Bronchial epithelial cell (primary cell): ENCODE results near the gene MPRIP. TPM values are rescaled to one million over a fixed set of nuclear protein-coding genes. Genes with fewer than 3 reads are reported as not detected.
"Not testable (repeated sequence)": the region's sequence is repeated elsewhere in the genome, so short reads cannot be mapped to it uniquely, and the experiment has no call there.

Experiments
- DNase-seq: peaks from one replicate; pipeline ENCODE4 v3.0.0-alpha.2; 2010; ENCODE audit warnings: low read depth
- FAIRE-seq: peaks from 2 replicates; lab custom pipeline; 2011; peaks lifted over from hg19 to GRCh38; lab: Jason Lieb, UNC
- H3K27me3 ChIP-seq: 2 replicates; pipeline ENCODE4 v1.5.1; 2011; ENCODE audit warnings: low read length; ENCODE audit not compliant: control insufficient read depth, insufficient read depth
- H3K36me3 ChIP-seq: 2 replicates; pipeline ENCODE4 v1.5.1; 2011; ENCODE audit warnings: low read length; ENCODE audit not compliant: control insufficient read depth, insufficient read depth
- H3K4me3 ChIP-seq: 2 replicates; pipeline ENCODE4 v1.5.1; 2011; ENCODE audit warnings: mild to moderate bottlenecking, low read depth, low read length, control low read depth
- total RNA-seq: library from RNA; depleted of rRNA; stranded (reverse); fragments of >200 nt; gene quantifications from 2 replicates; pipeline ENCODE4 v1.2.1, GENCODE V29; 2014
- TF ChIP-seq, protein P1 (sequence below): IDR thresholded peaks from 2 replicates; pipeline ENCODE4 v1.5.1; 2011; ENCODE audit warnings: mild to moderate bottlenecking, moderate library complexity, low read length, control low read depth, inconsistent platforms; ENCODE audit not compliant: insufficient read depth, severe bottlenecking

Gene MPRIP
- total RNA-seq, 1 donor from 2014 or later = 183 TPM

DNA sequence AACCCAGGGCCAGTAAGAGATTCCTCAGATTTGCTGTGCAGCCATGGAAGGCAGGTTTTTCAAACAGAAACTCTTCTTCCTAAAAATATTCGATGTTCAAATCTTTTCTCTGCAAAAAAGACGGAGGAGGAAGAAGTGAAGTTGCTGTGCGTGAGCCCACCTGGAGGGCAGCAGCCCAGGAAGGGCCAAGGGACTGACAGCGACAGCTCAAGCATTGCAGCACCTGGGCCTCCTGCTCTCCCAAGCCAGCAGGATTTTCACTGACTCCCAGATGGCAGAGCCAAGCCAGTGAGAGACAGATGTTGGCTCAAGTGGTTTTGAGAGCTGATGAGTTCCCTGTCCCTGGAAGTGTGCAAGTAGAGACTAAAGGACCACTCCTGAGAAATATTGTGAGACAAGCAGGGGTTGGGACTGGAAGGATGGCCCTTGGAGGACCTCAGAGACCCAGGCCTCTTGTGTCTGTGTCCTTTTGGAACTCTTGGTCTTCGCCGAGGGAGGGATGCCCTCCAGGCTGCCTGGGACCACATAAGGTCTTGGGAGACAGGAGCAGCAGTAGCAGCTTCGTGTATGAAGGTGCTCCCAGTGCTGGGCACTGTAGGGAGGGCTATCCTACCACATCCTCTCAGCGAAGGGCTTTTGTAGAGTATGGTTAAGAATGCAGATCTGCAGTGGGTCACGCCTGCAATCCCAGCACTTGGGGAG lies 41.0 kb upstream of the MPRIP start:
- TF ChIP-seq, protein P1, sequence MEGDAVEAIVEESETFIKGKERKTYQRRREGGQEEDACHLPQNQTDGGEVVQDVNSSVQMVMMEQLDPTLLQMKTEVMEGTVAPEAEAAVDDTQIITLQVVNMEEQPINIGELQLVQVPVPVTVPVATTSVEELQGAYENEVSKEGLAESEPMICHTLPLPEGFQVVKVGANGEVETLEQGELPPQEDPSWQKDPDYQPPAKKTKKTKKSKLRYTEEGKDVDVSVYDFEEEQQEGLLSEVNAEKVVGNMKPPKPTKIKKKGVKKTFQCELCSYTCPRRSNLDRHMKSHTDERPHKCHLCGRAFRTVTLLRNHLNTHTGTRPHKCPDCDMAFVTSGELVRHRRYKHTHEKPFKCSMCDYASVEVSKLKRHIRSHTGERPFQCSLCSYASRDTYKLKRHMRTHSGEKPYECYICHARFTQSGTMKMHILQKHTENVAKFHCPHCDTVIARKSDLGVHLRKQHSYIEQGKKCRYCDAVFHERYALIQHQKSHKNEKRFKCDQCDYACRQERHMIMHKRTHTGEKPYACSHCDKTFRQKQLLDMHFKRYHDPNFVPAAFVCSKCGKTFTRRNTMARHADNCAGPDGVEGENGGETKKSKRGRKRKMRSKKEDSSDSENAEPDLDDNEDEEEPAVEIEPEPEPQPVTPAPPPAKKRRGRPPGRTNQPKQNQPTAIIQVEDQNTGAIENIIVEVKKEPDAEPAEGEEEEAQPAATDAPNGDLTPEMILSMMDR = no peak
- Histone ChIP-seq H3K27me3 (no peaks in the 10 kb centered on the region), H3K36me3 (no peaks in the 10 kb centered on the region), H3K4me3 (no peak overlapping the region)
- peak; percentile 23 for FAIRE-seq
- DNase-seq = no peak

DNA sequence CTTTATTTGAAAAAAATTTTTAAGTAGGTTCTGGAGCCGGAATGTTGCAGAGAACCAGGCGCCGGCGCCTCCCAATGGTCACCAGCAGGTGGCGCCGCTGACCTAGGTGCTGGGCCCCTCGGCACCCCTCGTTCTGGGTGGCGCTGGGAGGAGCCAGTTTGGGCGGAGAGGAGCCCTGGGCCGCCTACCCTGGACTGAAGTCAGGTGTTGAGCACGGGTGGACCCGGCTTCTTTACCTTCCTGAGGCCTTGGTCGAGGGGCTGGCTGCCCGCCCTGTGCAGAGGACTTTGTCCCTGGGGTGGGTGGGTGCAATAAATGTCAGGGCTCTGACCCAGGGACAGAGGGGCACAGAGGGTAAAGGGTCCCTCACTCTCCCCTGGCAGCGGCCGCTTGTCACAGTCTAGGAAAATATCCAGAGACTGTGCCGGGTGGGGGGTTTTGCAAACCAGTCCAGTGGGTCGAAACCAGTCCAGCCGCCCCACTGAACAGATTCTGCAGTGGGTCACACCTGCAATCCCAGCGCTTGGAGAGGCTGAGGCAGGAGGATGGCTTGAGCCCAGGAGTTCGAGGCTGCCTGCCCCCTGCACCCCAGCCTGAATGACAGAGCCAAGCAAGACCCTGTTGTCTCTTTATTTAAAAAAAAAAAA lies 40.3 kb upstream of the MPRIP start:
- DNase-seq (peak; percentile 37), FAIRE-seq (no peak)
- TF ChIP-seq, protein P1 = peak; percentile 95
- Histone ChIP-seq H3K27me3 (no peaks in the 10 kb centered on the region), H3K36me3 (no peaks in the 10 kb centered on the region), H3K4me3 (no peak overlapping the region)

DNA sequence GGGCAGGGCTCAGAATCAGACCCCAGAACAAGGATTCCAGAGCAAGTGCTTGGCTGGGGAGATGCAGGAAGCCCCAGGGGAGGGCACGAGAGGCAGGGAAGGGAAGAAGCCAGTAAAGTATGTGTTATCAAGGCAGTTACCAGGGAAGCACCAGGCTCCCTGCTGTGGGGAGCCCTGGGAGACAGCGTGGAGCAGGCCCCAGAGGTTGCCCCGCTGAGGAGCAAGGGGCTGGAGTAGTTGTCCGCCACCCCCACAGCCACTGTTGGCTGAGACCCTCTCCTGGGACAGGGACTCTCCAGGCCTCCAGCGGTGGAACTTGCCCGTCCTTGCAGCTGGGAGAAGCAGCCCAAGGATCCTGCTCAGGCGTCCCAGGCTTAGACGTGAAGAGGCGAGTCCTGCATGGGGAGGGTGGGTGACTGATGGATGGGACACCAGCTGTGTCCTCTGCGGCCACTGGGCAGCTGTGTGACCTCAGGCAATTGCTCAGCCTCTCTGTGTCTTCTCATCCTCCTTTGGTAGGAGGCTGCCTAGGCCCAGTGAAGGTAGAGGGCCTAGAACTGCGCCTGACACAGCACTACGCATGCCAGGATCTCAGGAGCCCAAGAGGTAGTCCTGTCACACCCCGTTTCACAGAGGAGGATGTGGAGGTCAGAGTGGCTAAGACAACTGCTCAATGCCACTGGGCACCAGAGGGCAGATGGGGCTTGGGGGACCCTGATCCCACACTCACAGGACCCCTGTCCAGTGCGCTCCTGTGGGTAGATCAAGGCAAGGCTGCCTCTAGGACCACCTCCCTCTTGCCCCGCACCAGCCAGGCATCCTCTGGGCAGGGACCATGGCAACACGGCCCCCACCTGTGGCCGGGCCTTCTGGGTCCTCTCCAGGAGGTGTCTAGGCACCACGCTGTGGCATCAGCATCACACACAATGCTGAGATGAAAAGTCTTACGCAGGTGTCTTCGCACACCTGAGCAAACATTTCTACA lies 39.2 kb upstream of the MPRIP start:
- FAIRE-seq = peak; percentile 95
- not testable (repeated sequence) for DNase-seq, H3K4me3 ChIP-seq, H3K27me3 ChIP-seq, H3K36me3 ChIP-seq

DNA sequence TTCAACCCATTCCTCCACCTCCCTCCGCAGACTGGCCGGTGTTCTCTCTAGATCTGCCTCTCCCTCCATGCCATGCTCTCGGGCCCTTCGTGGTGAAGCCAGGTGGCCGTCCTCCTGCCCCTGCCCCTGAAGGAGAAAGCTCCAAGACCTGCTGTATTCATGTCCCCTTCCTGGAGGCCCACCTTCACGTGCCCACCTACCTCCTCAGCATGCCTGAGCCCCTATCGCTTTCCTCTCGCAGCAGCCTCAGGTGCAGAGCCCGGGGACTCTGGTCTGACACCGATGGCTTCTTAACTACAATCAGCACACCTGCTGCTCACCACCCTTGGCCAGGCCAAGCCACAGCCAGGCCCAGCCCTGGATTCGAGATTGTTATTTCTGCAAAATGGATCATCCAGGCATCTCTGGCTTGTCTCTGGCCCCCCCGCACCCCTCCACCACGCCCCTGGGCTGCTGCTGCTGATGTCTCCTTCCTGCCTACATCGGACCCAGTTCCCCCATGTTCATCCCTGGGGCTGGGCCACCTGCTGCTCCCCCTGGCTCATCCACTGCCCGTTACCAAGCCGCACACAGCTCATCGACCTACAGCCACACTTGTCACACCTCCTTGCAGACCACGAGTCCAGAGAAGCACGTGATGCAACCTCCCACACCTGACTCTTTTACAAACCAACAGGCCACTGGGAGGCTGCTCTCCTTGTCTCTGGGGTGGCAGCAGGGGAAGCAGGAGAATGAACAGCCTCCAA lies 37.8 kb upstream of the MPRIP start:
- DNase-seq = no peak
- TF ChIP-seq, protein P1 = no peak

DNA sequence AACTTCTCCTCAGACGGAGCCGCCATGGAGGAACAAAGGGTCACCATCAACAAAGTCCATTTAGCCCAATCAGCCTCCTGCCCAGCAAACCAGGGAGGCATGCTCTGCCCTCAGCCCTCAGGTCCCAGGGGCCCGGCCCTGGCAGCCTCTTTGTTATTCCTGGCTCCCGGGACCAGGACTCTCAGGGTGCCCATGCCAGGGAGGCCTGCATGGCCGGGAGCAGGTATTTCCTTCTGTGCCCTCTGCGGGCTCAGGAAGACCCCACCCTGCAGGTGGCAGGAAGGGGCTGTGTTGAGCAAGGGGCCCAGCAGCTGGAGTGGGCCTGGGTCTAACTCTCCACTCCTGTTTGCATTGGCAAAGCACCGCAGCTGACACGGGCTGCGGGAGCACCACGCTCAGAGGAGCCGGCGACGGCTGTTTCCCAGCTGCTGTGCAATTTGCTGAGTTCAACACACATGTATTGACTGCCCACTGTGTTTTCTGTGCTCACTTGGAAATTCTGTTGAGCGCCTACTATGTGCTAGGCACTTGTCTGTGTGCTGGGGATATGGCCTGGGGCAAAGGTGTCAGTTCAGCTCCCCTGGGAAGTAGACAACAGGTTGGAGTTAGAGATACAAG lies 37.2 kb upstream of the MPRIP start:
- H3K4me3 ChIP-seq, H3K36me3 ChIP-seq, H3K27me3 ChIP-seq, DNase-seq: not testable (repeated sequence)
- FAIRE-seq = peak; percentile 40

More for the DNA sequence above, 37.8 kb upstream of the MPRIP start:
- Histone ChIP-seq H3K4me3 (no peak overlapping the region), H3K36me3 (no peaks in the 10 kb centered on the region), H3K27me3 (no peaks in the 10 kb centered on the region)
- peak; percentile 18 for FAIRE-seq

DNA sequence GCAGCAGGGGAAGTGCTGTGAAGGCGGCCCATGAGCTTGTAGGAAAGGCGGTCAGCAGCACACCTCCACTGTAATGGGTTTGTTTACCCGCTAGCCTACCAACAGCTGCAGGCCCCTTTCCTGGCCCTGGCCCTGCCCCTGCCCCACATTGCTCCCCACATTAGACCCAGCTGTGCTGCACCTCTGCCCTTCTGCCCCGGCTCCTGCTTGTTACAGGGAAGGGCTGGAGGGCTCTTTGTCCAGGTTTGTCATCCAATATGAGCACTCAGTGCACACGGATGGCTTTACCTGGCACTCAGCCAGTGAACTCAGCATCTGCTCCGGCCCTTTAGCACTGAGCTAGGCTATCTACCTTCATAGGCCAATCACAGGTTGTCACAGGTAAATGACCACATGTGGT lies 34.4 kb upstream of the MPRIP start:
- not testable (repeated sequence) for H3K27me3 ChIP-seq, H3K4me3 ChIP-seq, DNase-seq, H3K36me3 ChIP-seq
- FAIRE-seq = peak; percentile 94

DNA sequence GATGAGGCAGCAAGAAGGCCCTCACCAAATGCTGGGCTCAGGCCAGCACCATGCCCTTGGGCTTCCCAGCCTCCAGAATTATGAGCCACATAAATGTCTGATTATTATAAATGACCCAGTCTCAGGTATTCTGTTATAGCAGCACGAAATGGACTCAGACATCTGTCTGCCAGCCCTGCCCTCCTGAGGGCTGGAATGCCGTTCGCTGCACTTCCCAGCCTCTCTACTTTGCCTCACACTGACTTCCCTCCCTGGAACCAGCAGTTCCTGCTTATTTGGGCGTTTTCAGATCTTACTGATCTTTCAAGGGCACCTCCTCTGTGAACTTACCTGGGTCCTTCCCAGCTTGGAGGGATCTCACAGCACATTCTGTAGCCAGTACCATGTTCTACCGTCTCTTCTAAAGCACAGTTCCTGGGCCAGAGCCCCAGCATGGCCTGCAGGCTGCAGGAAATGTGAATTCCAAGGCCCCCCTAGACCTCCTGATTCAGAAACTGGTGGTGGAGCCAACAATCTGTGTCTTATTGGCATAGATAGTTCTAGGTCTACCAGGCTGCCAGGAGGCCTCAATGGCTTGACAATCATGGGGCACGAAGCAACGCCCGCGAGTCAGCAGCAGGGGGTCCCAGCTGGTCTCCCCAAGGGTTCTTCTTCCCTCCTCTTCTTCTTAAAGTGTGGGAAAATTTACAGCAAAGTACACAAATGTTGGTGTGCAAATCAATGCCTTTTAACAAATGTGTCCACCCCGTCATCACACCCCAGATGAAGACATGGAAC lies 33.4 kb upstream of the MPRIP start:
- H3K4me3 ChIP-seq, DNase-seq, H3K27me3 ChIP-seq, FAIRE-seq, H3K36me3 ChIP-seq: not testable (repeated sequence)

DNA sequence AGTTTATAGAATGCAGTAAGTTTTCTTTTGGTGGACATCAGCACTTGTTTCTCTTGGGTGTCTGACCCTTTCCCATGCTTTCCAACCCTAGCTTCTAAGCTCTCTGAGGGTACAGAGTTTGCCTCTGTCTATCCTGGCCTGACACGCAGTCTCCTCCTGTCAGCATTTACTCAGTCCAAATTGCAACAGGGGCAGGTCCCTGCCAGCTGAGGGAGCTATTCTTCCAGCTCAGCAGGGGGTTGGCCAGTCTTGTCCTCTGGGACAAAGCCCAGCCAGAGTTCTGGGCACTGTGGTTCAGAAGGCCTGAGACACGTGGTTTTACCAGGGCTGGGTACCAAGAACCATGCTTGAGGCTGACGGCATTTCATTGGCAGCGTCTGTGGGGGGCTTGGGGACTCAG lies 32.3 kb upstream of the MPRIP start:
- FAIRE-seq = peak; percentile 99
- not testable (repeated sequence) for H3K27me3 ChIP-seq, H3K4me3 ChIP-seq, DNase-seq, H3K36me3 ChIP-seq

DNA sequence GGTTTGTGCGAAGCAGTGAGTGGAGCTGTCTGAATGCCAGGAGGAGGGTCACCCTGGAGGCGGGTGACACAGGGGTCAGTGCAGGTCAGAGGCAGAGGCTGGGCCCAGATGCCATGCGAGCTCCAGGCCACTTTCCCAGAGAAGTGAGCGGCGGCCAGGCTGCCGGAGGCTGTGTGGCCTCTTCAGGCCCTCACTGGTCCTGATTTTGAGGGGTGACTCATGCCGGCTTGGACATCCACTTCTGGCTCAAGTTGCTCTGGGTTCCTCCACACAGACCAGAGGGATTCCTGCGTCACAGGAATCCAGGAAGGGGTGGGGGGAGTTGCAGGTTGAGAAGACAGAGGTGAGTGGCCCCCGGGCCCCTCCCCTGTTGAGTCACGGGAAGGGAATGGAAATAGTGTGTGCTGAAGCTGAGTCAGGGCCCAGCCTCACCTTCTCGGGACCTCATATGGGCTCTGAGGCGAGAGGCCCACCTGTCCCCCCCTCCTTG lies 31.7 kb upstream of the MPRIP start:
- not testable (repeated sequence) for H3K36me3 ChIP-seq, H3K27me3 ChIP-seq, H3K4me3 ChIP-seq, DNase-seq
- peak; percentile 100 for FAIRE-seq
